ENCODE data around the gene ST3GAL3. TPM values are rescaled to one million over a fixed set of nuclear protein-coding genes. Genes with fewer than 3 reads are reported as not detected.

Gene ST3GAL3
- total RNA-seq, 1 experiment from 2014 or later = 8.3 TPM

DNA sequence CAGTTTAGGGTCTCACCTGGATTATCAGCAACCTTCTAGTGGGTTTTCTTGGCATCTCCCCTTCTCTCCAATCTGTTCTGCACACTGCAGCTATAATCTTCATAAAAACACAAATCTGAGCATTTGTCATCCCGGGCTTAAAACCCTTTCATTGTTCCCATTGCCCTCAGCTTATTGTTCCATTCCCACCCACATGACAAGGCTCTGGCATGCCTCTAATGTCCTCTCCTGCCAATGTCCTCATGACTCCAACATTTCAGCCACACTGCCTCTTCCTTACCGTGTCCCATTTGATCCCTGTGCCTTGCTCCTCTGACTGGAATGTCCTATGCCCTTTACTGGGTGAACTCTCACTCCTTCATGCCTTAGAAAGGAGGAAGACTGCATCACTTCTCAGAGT is 255.0 kb downstream of the ST3GAL3 start:
- no peak overlapping the region for H3K23ac ChIP-seq (ENCODE audit: insufficient read length, low read depth, low read length)
- no peak overlapping the region for H4K91ac ChIP-seq (ENCODE audit: insufficient read length, low read depth, low read length)
- H3K79me1 ChIP-seq (ENCODE audit: insufficient read depth, low read depth, low read length, poor library complexity, severe bottlenecking) = no peaks in the 10 kb centered on the region
- H3K27ac ChIP-seq (ENCODE audit: insufficient read length, low read depth, low read length) = no peak overlapping the region
- no peak overlapping the region for H4K5ac ChIP-seq (ENCODE audit: insufficient read length, low read depth, low read length)
- no peak overlapping the region for H4K8ac ChIP-seq (replicated peaks; ENCODE audit: insufficient read length, low read depth, low read length)
- no peaks in the 10 kb centered on the region for H3K4me1 Mint-ChIP-seq
- H3K9ac ChIP-seq (ENCODE audit: extremely low read depth, insufficient read length, low read length) = no peak overlapping the region
- no peak overlapping the region for H2BK15ac ChIP-seq (ENCODE audit: low read depth, low read length)
- no peaks in the 10 kb centered on the region for H3K23me2 ChIP-seq (ENCODE audit: insufficient read length, low read depth, low read length, poor library complexity, severe bottlenecking)
- H3K56ac ChIP-seq (ENCODE audit: insufficient read length, low read depth, low read length) = no peak overlapping the region
- no peak overlapping the region for H2AFZ ChIP-seq (ENCODE audit: low read length)
- no peak overlapping the region for H3K4me2 ChIP-seq (ENCODE audit: insufficient read depth, insufficient read length, low read length)
- no peaks in the 10 kb centered on the region for H3K27me3 ChIP-seq (ENCODE audit: insufficient read depth, low read length)
- no peak overlapping the region for H3T11ph ChIP-seq (ENCODE audit: low read length)
- no peak overlapping the region for H2BK120ac ChIP-seq (ENCODE audit: low read depth, low read length, poor library complexity, severe bottlenecking)
- no peak overlapping the region for H3K4me3 Mint-ChIP-seq
- H4K20me1 ChIP-seq (ENCODE audit: control insufficient read depth, insufficient read depth, insufficient read length) = no peaks in the 10 kb centered on the region
- no peak overlapping the region for H3K14ac ChIP-seq (ENCODE audit: insufficient read depth, low read length)
- TF ChIP-seq, protein P1, sequence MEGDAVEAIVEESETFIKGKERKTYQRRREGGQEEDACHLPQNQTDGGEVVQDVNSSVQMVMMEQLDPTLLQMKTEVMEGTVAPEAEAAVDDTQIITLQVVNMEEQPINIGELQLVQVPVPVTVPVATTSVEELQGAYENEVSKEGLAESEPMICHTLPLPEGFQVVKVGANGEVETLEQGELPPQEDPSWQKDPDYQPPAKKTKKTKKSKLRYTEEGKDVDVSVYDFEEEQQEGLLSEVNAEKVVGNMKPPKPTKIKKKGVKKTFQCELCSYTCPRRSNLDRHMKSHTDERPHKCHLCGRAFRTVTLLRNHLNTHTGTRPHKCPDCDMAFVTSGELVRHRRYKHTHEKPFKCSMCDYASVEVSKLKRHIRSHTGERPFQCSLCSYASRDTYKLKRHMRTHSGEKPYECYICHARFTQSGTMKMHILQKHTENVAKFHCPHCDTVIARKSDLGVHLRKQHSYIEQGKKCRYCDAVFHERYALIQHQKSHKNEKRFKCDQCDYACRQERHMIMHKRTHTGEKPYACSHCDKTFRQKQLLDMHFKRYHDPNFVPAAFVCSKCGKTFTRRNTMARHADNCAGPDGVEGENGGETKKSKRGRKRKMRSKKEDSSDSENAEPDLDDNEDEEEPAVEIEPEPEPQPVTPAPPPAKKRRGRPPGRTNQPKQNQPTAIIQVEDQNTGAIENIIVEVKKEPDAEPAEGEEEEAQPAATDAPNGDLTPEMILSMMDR (conservative IDR thresholded peaks at IDR 0.05) = no peak
- H2BK20ac ChIP-seq (ENCODE audit: low read depth, low read length, poor library complexity, severe bottlenecking) = no peak overlapping the region
- H3K4ac ChIP-seq (ENCODE audit: low read depth, low read length) = no peak overlapping the region
- no peak overlapping the region for H2AK5ac ChIP-seq (ENCODE audit: insufficient read length, low read length)
- H3K18ac ChIP-seq (ENCODE audit: insufficient read length, low read depth, low read length) = no peak overlapping the region
- peaks cover 1 to 18% (median 13%) of the 10 kb centered on the region in 3 experiments; a peak in 5 of 7 replicates for H3K36me3 Mint-ChIP-seq (ENCODE audit: insufficient read depth in 1 of 3, low read depth in 3 of 3)
- DNase-seq = no peak
- WGBS (ENCODE audit: extremely low coverage, insufficient read length, low lambda C conversion rate) = no CpG with 5 or more reads among the region's 2 CpGs
- no peaks in the 10 kb centered on the region for H3K79me2 ChIP-seq (ENCODE audit: insufficient read depth, low read length)
- no peak overlapping the region for H3K27ac Mint-ChIP-seq
- H3K4me1 ChIP-seq (ENCODE audit: insufficient read depth, low read length) = no peaks in the 10 kb centered on the region
- H3K9me3 Mint-ChIP-seq = no peaks in the 10 kb centered on the region
- no peaks in the 10 kb centered on the region for H3K27me3 Mint-ChIP-seq (ENCODE audit: low read depth)
- no peak overlapping the region for H2BK5ac ChIP-seq (ENCODE audit: insufficient read length, low read length)
- H3K9me3 ChIP-seq (ENCODE audit: control insufficient read depth, low read depth, low read length) = no peaks in the 10 kb centered on the region
- H2BK12ac ChIP-seq (ENCODE audit: insufficient read length, low read depth, low read length) = no peak overlapping the region
